Tibial nerve (tissue), 4 donors: ENCODE results near the gene UBE2U.

ENCODE experiments used
- EP300 ChIP-seq, 2 donors: sonication (generic); formaldehyde crosslinking; IDR thresholded peaks; one replicate each; pipeline ENCODE4 v1.6.1; 2017; ENCODE audit warnings: antibody characterized with exemption in 2 of 2, mild to moderate bottlenecking in 1 of 2
- POLR2A ChIP-seq, 2 donors: fragments of 450-650 bp; IDR thresholded peaks; one replicate each; pipeline ENCODE4 v1.6.1; 2017; ENCODE audit warnings: antibody characterized with exemption in 2 of 2, mild to moderate bottlenecking in 2 of 2, moderate library complexity in 2 of 2
- TF ChIP-seq, protein P1 (sequence below), 5 experiments: fragments of 200-600 bp in 3 of 5; fragments of 450-650 bp in 2 of 5; sonication (generic) in 3 of 5; IDR thresholded peaks; one replicate each; pipeline ENCODE4 v1.5.1; 2016 to 2019; ENCODE audit warnings: antibody characterized with exemption in 5 of 5, mild to moderate bottlenecking in 3 of 5, moderate library complexity in 2 of 5

- TF ChIP-seq, protein P1, sequence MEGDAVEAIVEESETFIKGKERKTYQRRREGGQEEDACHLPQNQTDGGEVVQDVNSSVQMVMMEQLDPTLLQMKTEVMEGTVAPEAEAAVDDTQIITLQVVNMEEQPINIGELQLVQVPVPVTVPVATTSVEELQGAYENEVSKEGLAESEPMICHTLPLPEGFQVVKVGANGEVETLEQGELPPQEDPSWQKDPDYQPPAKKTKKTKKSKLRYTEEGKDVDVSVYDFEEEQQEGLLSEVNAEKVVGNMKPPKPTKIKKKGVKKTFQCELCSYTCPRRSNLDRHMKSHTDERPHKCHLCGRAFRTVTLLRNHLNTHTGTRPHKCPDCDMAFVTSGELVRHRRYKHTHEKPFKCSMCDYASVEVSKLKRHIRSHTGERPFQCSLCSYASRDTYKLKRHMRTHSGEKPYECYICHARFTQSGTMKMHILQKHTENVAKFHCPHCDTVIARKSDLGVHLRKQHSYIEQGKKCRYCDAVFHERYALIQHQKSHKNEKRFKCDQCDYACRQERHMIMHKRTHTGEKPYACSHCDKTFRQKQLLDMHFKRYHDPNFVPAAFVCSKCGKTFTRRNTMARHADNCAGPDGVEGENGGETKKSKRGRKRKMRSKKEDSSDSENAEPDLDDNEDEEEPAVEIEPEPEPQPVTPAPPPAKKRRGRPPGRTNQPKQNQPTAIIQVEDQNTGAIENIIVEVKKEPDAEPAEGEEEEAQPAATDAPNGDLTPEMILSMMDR (IDR thresholded peaks at IDR 0.05) = no peak
- TF ChIP-seq EP300 (IDR thresholded peaks at IDR 0.05) = no peak
- no peak for TF ChIP-seq POLR2A (IDR thresholded peaks at IDR 0.05)
These were observed 40.6 kb upstream of the UBE2U start for GRCh38 chr1:64162804-64163203.
